Inflammatory macrophage treated with lipopolysaccharide for 4 hours (primary cell): Measurements from ENCODE around the gene TCFL5.
"Not testable (repeated sequence)": the region's sequence is repeated elsewhere in the genome, so short reads cannot be mapped to it uniquely, and the experiment has no call there.

ENCODE experiments used
- DNase-seq: peaks from one replicate; pipeline ENCODE4 v3.0.0-alpha.2; 2020

The TCFL5 gene

GRCh38 chr20:62852841-62853240 is 8.8 kb downstream of the TCFL5 start:
- DNase-seq = no peak

- DNase-seq = no peak
Observed at GRCh38 chr20:62852196-62852595, 9.4 kb downstream of the TCFL5 start.

- DNase-seq = no peak
Observed at GRCh38 chr20:62850333-62850974, 11.2 kb downstream of the TCFL5 start.

- DNase-seq = no peak
Observed at GRCh38 chr20:62849431-62849830, 12.2 kb downstream of the TCFL5 start.

- not testable (repeated sequence) for DNase-seq
Observed at GRCh38 chr20:62848917-62849316, 12.7 kb downstream of the TCFL5 start.

GRCh38 chr20:62846166-62846890 is 15.3 kb downstream of the TCFL5 start:
- no peak for DNase-seq

GRCh38 chr20:62845416-62846160 is 16.0 kb downstream of the TCFL5 start:
- DNase-seq = no peak

- no peak for DNase-seq
Observed at GRCh38 chr20:62844182-62844581, 17.4 kb downstream of the TCFL5 start.

- no peak for DNase-seq
Observed at GRCh38 chr20:62843656-62844055, 18.0 kb downstream of the TCFL5 start.

- no peak for DNase-seq
Observed at GRCh38 chr20:62841705-62842212, 19.9 kb downstream of the TCFL5 start.

- DNase-seq = no peak
Observed at GRCh38 chr20:62840244-62841197, 21.1 kb downstream of the TCFL5 start.

- no peak for DNase-seq
Observed at GRCh38 chr20:62839816-62840215, 21.8 kb downstream of the TCFL5 start.

GRCh38 chr20:62839261-62839660 is 22.4 kb downstream of the TCFL5 start:
- no peak for DNase-seq

GRCh38 chr20:62838128-62838891 is 23.3 kb downstream of the TCFL5 start:
- no peak for DNase-seq

GRCh38 chr20:62837790-62838127 is 23.9 kb downstream of the TCFL5 start:
- peak; percentile 33 for DNase-seq

- no peak for DNase-seq
Observed at GRCh38 chr20:62836967-62837490, 24.6 kb downstream of the TCFL5 start.

GRCh38 chr20:62835931-62836861 is 25.4 kb downstream of the TCFL5 start:
- no peak for DNase-seq

GRCh38 chr20:62834967-62835730 is 26.5 kb downstream of the TCFL5 start:
- no peak for DNase-seq

- peak; percentile 46 for DNase-seq
Observed at GRCh38 chr20:62832951-62833391, 28.7 kb downstream of the TCFL5 start.
